Lung (tissue), 12 donors: Measurements from ENCODE around the gene LDLRAP1. TPM values are rescaled to one million over a fixed set of nuclear protein-coding genes. Genes with fewer than 3 reads are reported as not detected.
A peak's percentile ranks its signal among the peaks of the same experiment; 100 is the strongest.

Experiments
- ATAC-seq: fragments of 200-7000 bp; cut with Tn5 transposase; one replicate; pipeline ENCODE4 v1.9.1; 2020; ENCODE audit warnings: moderate number of reproducible peaks; ENCODE audit not compliant: insufficient read depth, low FRiP score
- DNase-seq, 3 donors: peaks; one replicate each; pipeline ENCODE4 v3.0.0-alpha.2; 2013 to 2017
- H3K27ac ChIP-seq, 2 donors: one replicate each; pipeline ENCODE4 v1.5.1; 2013; ENCODE audit warnings: mild to moderate bottlenecking in 2 of 2, moderate library complexity in 2 of 2, control low read depth in 1 of 2, inconsistent platforms in 1 of 2, low read depth in 1 of 2, low read length in 1 of 2
- H3K27me3 ChIP-seq, 3 donors: one replicate each; pipeline ENCODE4 v1.5.1; 2013; ENCODE audit warnings: low read length in 2 of 3; ENCODE audit not compliant: control insufficient read depth in 3 of 3, insufficient read depth in 3 of 3
- H3K36me3 ChIP-seq, 4 donors: one replicate each; pipeline ENCODE4 v1.5.1; 2013; ENCODE audit warnings: low read length in 4 of 4, mild to moderate bottlenecking in 1 of 4, moderate library complexity in 1 of 4; ENCODE audit not compliant: control insufficient read depth in 4 of 4, insufficient read depth in 4 of 4
- H3K4me1 ChIP-seq, 5 donors: one replicate each; pipeline ENCODE4 v1.5.1; 2013; ENCODE audit warnings: low read length in 5 of 5, mild to moderate bottlenecking in 2 of 5, moderate library complexity in 1 of 5; ENCODE audit not compliant: control insufficient read depth in 5 of 5, insufficient read depth in 5 of 5
- H3K4me3 ChIP-seq: one replicate; pipeline ENCODE4 v1.5.1; 2013; ENCODE audit warnings: mild to moderate bottlenecking, control low read depth, moderate library complexity
- H3K9ac ChIP-seq, 2 donors: one replicate each; pipeline ENCODE4 v1.5.1; 2013; ENCODE audit warnings: low read length in 2 of 2, control low read depth in 1 of 2; ENCODE audit not compliant: insufficient read depth in 1 of 2
- H3K9me3 ChIP-seq, 4 donors: one replicate each; pipeline ENCODE4 v1.5.1; 2013; ENCODE audit warnings: low read length in 3 of 4, mild to moderate bottlenecking in 1 of 4, moderate library complexity in 1 of 4; ENCODE audit not compliant: control insufficient read depth in 4 of 4, insufficient read depth in 3 of 4
- WGBS, 2 donors: extraction: QIAGEN DNeasy Blood & Tissue Kit; methylation state at CpG; one replicate each; pipeline ENCODE4 v1.1.7; 2013; 5-methylcytosine and 5-hydroxymethylcytosine counted together
- polyA plus RNA-seq, 2 donors: library from polyadenylated mRNA; stranded (reverse); fragments of 200-250 nt; gene quantifications; one replicate each; pipeline ENCODE4 v1.2.1, GENCODE V29; 2013
- total RNA-seq, 2 donors: library from RNA; depleted of rRNA in 1 of 2; stranded (reverse); fragments of >200 nt in 1 of 2; gene quantifications; one replicate each; pipeline ENCODE4 v1.2.1, GENCODE V29; 2014 to 2021
- TF ChIP-seq, protein P1 (sequence below): IDR thresholded peaks from 2 replicates; pipeline ENCODE4 v1.5.1; 2012; ENCODE audit warnings: mild to moderate bottlenecking; ENCODE audit errors: control extremely low read depth, extremely low read depth
- donor health status: control.
- donor health status: control.
- donor health status: Bipolar disorder and iron deficiency.
- donor health status: healthy.
- donor health status: DM: yes; HTN: yes; CAD: no.

LDLRAP1 gene
- total and polyA plus RNA-seq, 4 donors: 15.2 to 23.4 (median 18.3) TPM

DNA sequence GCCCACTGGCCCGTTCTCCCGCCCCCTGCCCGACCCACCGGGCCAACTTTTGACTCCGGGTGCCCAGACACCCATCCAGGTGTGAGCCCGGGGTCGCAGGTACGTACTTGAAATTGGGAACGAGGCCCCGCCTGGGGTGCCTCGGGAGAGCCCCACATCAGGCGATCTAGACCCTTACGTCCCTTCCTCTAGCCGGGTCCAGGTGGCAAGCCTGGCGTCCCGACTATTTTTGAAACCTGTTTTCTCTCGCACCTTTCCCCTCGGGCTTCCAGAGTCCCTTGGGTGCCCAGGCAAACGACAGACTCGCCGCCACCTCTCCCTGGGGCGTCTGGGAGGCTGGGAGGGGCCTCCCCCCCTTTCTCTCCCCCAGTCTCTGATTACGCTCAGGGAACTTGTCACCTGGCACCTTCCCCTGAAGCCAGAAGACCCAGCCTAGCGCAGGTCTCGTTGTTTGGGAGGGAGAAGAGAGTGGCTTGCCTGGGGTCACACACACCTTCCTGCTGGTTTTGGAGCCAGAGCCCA, 898 bp downstream of the LDLRAP1 start:
- H3K9ac ChIP-seq: no peak overlapping the region
- TF ChIP-seq, protein P1, sequence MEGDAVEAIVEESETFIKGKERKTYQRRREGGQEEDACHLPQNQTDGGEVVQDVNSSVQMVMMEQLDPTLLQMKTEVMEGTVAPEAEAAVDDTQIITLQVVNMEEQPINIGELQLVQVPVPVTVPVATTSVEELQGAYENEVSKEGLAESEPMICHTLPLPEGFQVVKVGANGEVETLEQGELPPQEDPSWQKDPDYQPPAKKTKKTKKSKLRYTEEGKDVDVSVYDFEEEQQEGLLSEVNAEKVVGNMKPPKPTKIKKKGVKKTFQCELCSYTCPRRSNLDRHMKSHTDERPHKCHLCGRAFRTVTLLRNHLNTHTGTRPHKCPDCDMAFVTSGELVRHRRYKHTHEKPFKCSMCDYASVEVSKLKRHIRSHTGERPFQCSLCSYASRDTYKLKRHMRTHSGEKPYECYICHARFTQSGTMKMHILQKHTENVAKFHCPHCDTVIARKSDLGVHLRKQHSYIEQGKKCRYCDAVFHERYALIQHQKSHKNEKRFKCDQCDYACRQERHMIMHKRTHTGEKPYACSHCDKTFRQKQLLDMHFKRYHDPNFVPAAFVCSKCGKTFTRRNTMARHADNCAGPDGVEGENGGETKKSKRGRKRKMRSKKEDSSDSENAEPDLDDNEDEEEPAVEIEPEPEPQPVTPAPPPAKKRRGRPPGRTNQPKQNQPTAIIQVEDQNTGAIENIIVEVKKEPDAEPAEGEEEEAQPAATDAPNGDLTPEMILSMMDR: no peak
- DNase-seq (no peak), ATAC-seq (no peak)
- peaks cover 0 to 16% (median 8%) of the 10 kb centered on the region in 5 donors for H3K4me1 ChIP-seq
- H3K27ac ChIP-seq: peak overlapping the region; percentile 92 to 95
- H3K9me3 ChIP-seq: no peaks in the 10 kb centered on the region
- 5% methylated on average over 24 to 25 of the region's 25 CpGs for WGBS, 2 donors
- H3K27me3 ChIP-seq: no peaks in the 10 kb centered on the region
- H3K4me3 ChIP-seq: peak overlapping the region; percentile 90
- no peaks in the 10 kb centered on the region for H3K36me3 ChIP-seq

DNA sequence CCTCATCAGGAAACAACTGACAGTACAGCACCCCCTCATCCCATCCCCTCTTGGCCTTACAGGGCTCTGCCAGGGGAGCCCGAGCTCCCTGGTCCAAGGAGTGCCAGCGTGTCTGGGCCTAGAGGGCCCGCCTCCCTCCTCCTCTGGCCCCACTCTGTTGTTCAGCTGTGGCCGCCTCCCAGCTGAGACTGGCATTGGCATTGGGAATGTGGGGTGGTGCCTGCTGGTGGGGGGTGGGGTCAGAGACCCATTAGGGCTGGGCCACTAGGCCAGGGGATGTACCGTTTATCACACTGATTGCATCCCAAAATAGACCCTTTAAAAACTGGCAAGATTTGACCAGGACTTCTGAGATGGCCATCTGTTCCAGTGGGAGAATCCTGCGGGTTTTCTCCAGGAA, 1.4 kb downstream of the LDLRAP1 start:
- H3K27ac ChIP-seq: peak overlapping the region; percentile 10 to 92
- H3K4me3 ChIP-seq: peak overlapping the region; percentile 90
- H3K36me3 ChIP-seq: no peaks in the 10 kb centered on the region
- H3K27me3 ChIP-seq: no peaks in the 10 kb centered on the region
- H3K9me3 ChIP-seq: no peaks in the 10 kb centered on the region
- DNase-seq: no peak
- no peak for ATAC-seq
- H3K9ac ChIP-seq: no peak overlapping the region
- WGBS, 2 donors: 36 to 45% methylated on average over 6 of the region's 6 CpGs
- TF ChIP-seq, protein P1: no peak
- H3K4me1 ChIP-seq: peaks cover 0 to 21% (median 8%) of the 10 kb centered on the region in 5 donors

DNA sequence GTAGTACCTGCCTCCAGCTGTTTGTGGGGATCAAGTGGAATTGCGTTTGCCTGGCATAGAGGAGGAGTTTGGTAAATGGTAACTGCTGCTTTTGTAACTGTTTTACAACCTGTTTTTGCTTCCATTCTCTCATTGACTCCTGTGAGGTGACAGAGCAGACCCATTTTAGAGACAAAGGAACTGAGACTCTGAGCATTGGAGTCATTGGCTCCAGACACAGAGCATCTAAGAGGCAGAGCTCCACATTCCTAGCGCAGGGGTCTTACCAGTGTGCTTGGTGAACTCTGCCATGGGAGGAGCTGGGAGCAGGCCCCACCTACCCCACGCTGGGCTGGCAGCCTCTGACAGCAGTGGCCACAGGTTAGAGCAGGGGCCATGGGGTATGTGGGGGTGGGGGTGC, 2.4 kb downstream of the LDLRAP1 start:
- Histone ChIP-seq H3K9me3 (no peaks in the 10 kb centered on the region), H3K9ac (no peak overlapping the region), H3K27ac (no peak overlapping the region), H3K27me3 (no peaks in the 10 kb centered on the region), H3K4me3 (no peak overlapping the region), H3K4me1 (peaks cover 5 to 29% (median 15%) of the 10 kb centered on the region in 5 donors), H3K36me3 (no peaks in the 10 kb centered on the region)
- ATAC-seq (no peak), DNase-seq (no peak)
- TF ChIP-seq, protein P1: no peak
- WGBS, 2 donors: 79 to 85% methylated on average over 3 of the region's 3 CpGs

DNA sequence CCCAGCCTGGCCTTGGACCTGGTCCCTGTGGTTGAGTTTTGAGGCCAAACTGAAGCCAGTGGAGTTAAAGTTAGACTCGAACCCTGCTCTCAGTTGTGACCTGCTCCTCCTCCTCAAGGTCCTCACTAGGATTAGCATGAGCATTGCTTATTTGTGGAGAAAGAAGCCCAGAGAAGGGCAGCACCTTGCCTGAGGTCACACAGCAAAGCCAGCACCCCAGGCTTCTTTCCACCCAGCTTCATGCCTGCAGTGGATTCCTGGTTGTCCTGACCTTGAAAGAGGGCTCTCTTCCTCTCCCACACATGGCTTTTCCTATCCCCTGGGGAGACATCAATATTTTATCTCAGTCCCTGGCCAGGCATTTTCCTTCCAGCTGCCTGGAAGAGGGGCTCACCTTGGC, 2.8 kb downstream of the LDLRAP1 start:
- Histone ChIP-seq H3K36me3 (no peaks in the 10 kb centered on the region), H3K4me3 (no peak overlapping the region), H3K9me3 (no peaks in the 10 kb centered on the region), H3K27ac (no peak overlapping the region), H3K27me3 (no peaks in the 10 kb centered on the region), H3K9ac (no peak overlapping the region), H3K4me1 (peaks cover 7 to 32% (median 19%) of the 10 kb centered on the region in 5 donors)
- DNase-seq: no peak
- WGBS, 2 donors: 95 to 97% methylated on average over 1 of the region's 1 CpG
- no peak for ATAC-seq
- TF ChIP-seq, protein P1: no peak
